ENCODE measurements around the gene CATSPER1. TPM values are rescaled to one million over a fixed set of nuclear protein-coding genes. Genes with fewer than 3 reads are reported as not detected.

CATSPER1 gene
- total RNA-seq, 1 experiment from 2014 or later, result not detected

- TSS peak; percentile 19 for BruUV-seq (replicated peaks)
These were observed 42.8 kb upstream of the CATSPER1 start for GRCh38 chr11:66068923-66069714.

GRCh38 chr11:66068154-66068821 is 42.0 kb upstream of the CATSPER1 start:
- Histone ChIP-seq H3K27ac (ENCODE audit: low read depth, low read length, poor library complexity, severe bottlenecking) (peak overlapping the region; percentile 87), H3K27me3 (replicated peaks; ENCODE audit: insufficient read depth, low read depth, low read length, poor library complexity) (no peaks in the 10 kb centered on the region), H3K9me3 (ENCODE audit: low read depth, low read length, poor library complexity, severe bottlenecking) (peaks cover 3% of the 10 kb centered on the region), H3K36me3 (ENCODE audit: insufficient read depth, low read length, poor library complexity, severe bottlenecking) (peaks cover 59% of the 10 kb centered on the region), H3K4me3 (ENCODE audit: low read depth, low read length, poor library complexity, severe bottlenecking) (no peak overlapping the region), H3K4me1 (ENCODE audit: insufficient read depth, low read length, poor library complexity, severe bottlenecking) (peaks cover 34% of the 10 kb centered on the region)
- TSS peak; percentile 47 for BruUV-seq (replicated peaks)
- POLR2A ChIA-PET (ENCODE audit: low non-redundant PET), result no interaction called here
- CTCF ChIA-PET, result interaction anchor here (0.6 to 0.7 kb wide), 3 partner anchors 12 to 154 kb away, joined by 3 read pairs; no protein-coding TSS in a partner anchor
- intact Hi-C loops (cut with micrococcal nuclease; ENCODE audit: unreplicated experiment), result loop anchor here (2.0 kb wide), 1 partner anchor 67 kb away; no protein-coding TSS in a partner anchor
- TF ChIP-seq CTCF (conservative IDR thresholded peaks at IDR 0.05; ENCODE audit: low read depth, low read length), result peak; percentile 99
- no peak for TF ChIP-seq EZH2 (IDR thresholded peaks at IDR 0.05; ENCODE audit: borderline replicate concordance, low read depth, low read length, poor library complexity, severe bottlenecking)
- DNase-seq (ENCODE audit: low spot score), result peak; percentile 94

More at GRCh38 chr11:66068923-66069714, 42.8 kb upstream of the CATSPER1 start:
- intact Hi-C loops (cut with micrococcal nuclease; ENCODE audit: unreplicated experiment), result loop anchor here (2.0 kb wide), 1 partner anchor 66 kb away; no protein-coding TSS in a partner anchor
- H3K27ac ChIP-seq (ENCODE audit: low read depth, low read length, poor library complexity, severe bottlenecking), result peak overlapping the region; percentile 87
- CTCF ChIA-PET, result interaction anchor here (0.6 to 1.0 kb wide), 2 partner anchors 17 to 47 kb away, joined by 3 read pairs; partner anchors contain the start of gene SF3B2
- no peak for TF ChIP-seq EZH2 (IDR thresholded peaks at IDR 0.05; ENCODE audit: borderline replicate concordance, low read depth, low read length, poor library complexity, severe bottlenecking)
- peak; percentile 37; the same call in 1 of the 2 replicates for TF ChIP-seq CTCF (conservative IDR thresholded peaks at IDR 0.05; ENCODE audit: low read depth, low read length)
- peak overlapping the region; percentile 84 for H3K4me3 ChIP-seq (ENCODE audit: low read depth, low read length, poor library complexity, severe bottlenecking)
- H3K27me3 ChIP-seq (replicated peaks; ENCODE audit: insufficient read depth, low read depth, low read length, poor library complexity), result no peaks in the 10 kb centered on the region
- peaks cover 3% of the 10 kb centered on the region for H3K9me3 ChIP-seq (ENCODE audit: low read depth, low read length, poor library complexity, severe bottlenecking)
- POLR2A ChIA-PET (ENCODE audit: low non-redundant PET), result no interaction called here
- peak; percentile 79 for DNase-seq (ENCODE audit: low spot score)
- peaks cover 34% of the 10 kb centered on the region for H3K4me1 ChIP-seq (ENCODE audit: insufficient read depth, low read length, poor library complexity, severe bottlenecking)
- H3K36me3 ChIP-seq (ENCODE audit: insufficient read depth, low read length, poor library complexity, severe bottlenecking), result peaks cover 51% of the 10 kb centered on the region

GRCh38 chr11:66067640-66068039 is 41.4 kb upstream of the CATSPER1 start:
- intact Hi-C loops (cut with micrococcal nuclease; ENCODE audit: unreplicated experiment), result loop anchor here (2.0 kb wide), 1 partner anchor 67 kb away; no protein-coding TSS in a partner anchor
- no peak for TF ChIP-seq EZH2 (IDR thresholded peaks at IDR 0.05; ENCODE audit: borderline replicate concordance, low read depth, low read length, poor library complexity, severe bottlenecking)
- Histone ChIP-seq H3K4me1 (ENCODE audit: insufficient read depth, low read length, poor library complexity, severe bottlenecking) (peaks cover 29% of the 10 kb centered on the region), H3K27me3 (replicated peaks; ENCODE audit: insufficient read depth, low read depth, low read length, poor library complexity) (no peaks in the 10 kb centered on the region), H3K36me3 (ENCODE audit: insufficient read depth, low read length, poor library complexity, severe bottlenecking) (peaks cover 66% of the 10 kb centered on the region), H3K4me3 (ENCODE audit: low read depth, low read length, poor library complexity, severe bottlenecking) (no peak overlapping the region), H3K9me3 (ENCODE audit: low read depth, low read length, poor library complexity, severe bottlenecking) (peaks cover 3% of the 10 kb centered on the region), H3K27ac (ENCODE audit: low read depth, low read length, poor library complexity, severe bottlenecking) (no peak overlapping the region)
- POLR2A ChIA-PET (ENCODE audit: low non-redundant PET), result no interaction called here
- CTCF ChIA-PET, result interaction anchor here (0.6 to 0.7 kb wide), 3 partner anchors 8 to 154 kb away, joined by 3 read pairs; no protein-coding TSS in a partner anchor
- no peak for DNase-seq (ENCODE audit: low spot score)
- BruUV-seq (replicated peaks), result no TSS peak

Data from A673 (cell line).